Activated B cell treated with CpG ODN at 0.5 μM for 24 hours (primary cell): Measurements from ENCODE around the gene ZBTB4. TPM values are rescaled to one million over a fixed set of nuclear protein-coding genes. Genes with fewer than 3 reads are reported as not detected.
"Not testable (repeated sequence)": the region's sequence is repeated elsewhere in the genome, so short reads cannot be mapped to it uniquely, and the experiment has no call there.

Experiments used
- ATAC-seq: fragments of 200-7000 bp; cut with Tn5 transposase; one replicate; pipeline ENCODE4 v1.10.0; 2021; ENCODE audit warnings: low read depth, mild to moderate bottlenecking, moderate library complexity
- CTCF ChIA-PET: fragments of 350-600 bp; sonication (Branson Sonifier 250); formaldehyde crosslinking; loops from one replicate; lab custom pipeline; 2021; ENCODE audit warnings: antibody characterized with exemption; lab: Charles Lee
- POLR2A ChIA-PET: fragments of 350-600 bp; sonication (Branson Sonifier 250); formaldehyde crosslinking; loops from one replicate; lab custom pipeline; 2021; ENCODE audit warnings: antibody characterized with exemption; lab: Charles Lee
- DNase-seq: peaks from one replicate; pipeline ENCODE4 v3.0.0; 2022
- H3K27ac Mint-ChIP-seq: one replicate; pipeline ENCODE4 v1.8.0; 2020; ENCODE audit warnings: mixed read lengths
- H3K27me3 Mint-ChIP-seq: one replicate; pipeline ENCODE4 v1.8.0; 2021; ENCODE audit warnings: mixed read lengths
- H3K36me3 Mint-ChIP-seq: one replicate; pipeline ENCODE4 v1.8.0; 2021; ENCODE audit warnings: low read depth, mixed read lengths
- H3K4me1 Mint-ChIP-seq: one replicate; pipeline ENCODE4 v1.8.0; 2021; ENCODE audit warnings: mixed read lengths
- H3K4me3 Mint-ChIP-seq: one replicate; pipeline ENCODE4 v1.8.0; 2020; ENCODE audit warnings: mild to moderate bottlenecking, mixed read lengths
- H3K9me3 Mint-ChIP-seq: one replicate; pipeline ENCODE4 v1.8.0; 2020; ENCODE audit warnings: mixed read lengths
- intact Hi-C: fragments of 100-400 bp; cut with micrococcal nuclease; formaldehyde crosslinking; loops from one replicate; pipeline ENCODE4 v1.15.1; 2024
- total RNA-seq: library from RNA; stranded (reverse); gene quantifications from 2 replicates; pipeline ENCODE4 v1.2.3, GENCODE V29; 2022
- TF ChIP-seq, protein P1 (sequence below): fragments of 200-600 bp; IDR thresholded peaks from one replicate; pipeline ENCODE4 v1.8.0; 2022; ENCODE audit warnings: antibody characterized with exemption, mild to moderate bottlenecking

Gene ZBTB4
- total RNA-seq, 1 donor from 2014 or later, result 30.5 TPM

GRCh38 chr17:7481275-7481674 is 1.8 kb upstream of the ZBTB4 start, which contains the start of gene SLC35G6:
Gene SLC35G6 (plus strand): TSS chr17:7481446. CDS start chr17:7481517, 71 bp downstream.
- peaks cover 71% of the 10 kb centered on the region for H3K4me1 Mint-ChIP-seq
- not testable (repeated sequence) for H3K9me3 Mint-ChIP-seq, ATAC-seq, H3K27me3 Mint-ChIP-seq, DNase-seq
- H3K36me3 Mint-ChIP-seq, result peaks cover 26% of the 10 kb centered on the region
- H3K4me3 Mint-ChIP-seq, result peak within 1 kb of the TSS; percentile 87
- CTCF ChIA-PET, result interaction anchor here (0.6 to 1.6 kb wide), 3 partner anchors 34 to 126 kb away, joined by 3 to 4 read pairs (median 4); partner anchors contain the start of gene TMEM95
- intact Hi-C loops, result loop anchor here (5.0 kb wide), 1 partner anchor 229 kb away; the partner anchor contains the start of genes CTDNEP1 and ELP5
- POLR2A ChIA-PET, result interaction anchor here (0.6 to 4.6 kb wide), 6 partner anchors 26 to 206 kb away, joined by 3 to 42 read pairs (median 3); partner anchors contain the start of genes TMEM102, TMEM256 and TP53
- H3K27ac Mint-ChIP-seq, result peak within 1 kb of the TSS; percentile 92

DNA sequence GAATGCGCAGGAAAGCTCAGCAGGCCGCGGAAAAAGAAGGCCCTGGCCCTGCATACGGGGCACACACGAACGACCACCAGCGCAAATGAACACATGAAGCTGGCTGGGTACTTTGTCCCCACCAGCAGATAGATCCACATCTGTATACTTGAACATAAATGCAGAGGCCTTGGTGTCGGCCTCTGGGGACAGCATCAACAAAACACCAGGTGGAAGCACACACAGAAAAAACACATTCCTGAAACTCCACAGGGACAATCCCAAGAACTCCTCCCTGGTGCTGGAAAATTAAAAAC is 606 bp upstream of the ZBTB4 start:
- H3K4me3 Mint-ChIP-seq, result peak overlapping the region; percentile 87
- H3K27ac Mint-ChIP-seq, result peak overlapping the region; percentile 92
- TF ChIP-seq, protein P1, sequence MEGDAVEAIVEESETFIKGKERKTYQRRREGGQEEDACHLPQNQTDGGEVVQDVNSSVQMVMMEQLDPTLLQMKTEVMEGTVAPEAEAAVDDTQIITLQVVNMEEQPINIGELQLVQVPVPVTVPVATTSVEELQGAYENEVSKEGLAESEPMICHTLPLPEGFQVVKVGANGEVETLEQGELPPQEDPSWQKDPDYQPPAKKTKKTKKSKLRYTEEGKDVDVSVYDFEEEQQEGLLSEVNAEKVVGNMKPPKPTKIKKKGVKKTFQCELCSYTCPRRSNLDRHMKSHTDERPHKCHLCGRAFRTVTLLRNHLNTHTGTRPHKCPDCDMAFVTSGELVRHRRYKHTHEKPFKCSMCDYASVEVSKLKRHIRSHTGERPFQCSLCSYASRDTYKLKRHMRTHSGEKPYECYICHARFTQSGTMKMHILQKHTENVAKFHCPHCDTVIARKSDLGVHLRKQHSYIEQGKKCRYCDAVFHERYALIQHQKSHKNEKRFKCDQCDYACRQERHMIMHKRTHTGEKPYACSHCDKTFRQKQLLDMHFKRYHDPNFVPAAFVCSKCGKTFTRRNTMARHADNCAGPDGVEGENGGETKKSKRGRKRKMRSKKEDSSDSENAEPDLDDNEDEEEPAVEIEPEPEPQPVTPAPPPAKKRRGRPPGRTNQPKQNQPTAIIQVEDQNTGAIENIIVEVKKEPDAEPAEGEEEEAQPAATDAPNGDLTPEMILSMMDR, result no peak
- peaks cover 22% of the 10 kb centered on the region for H3K36me3 Mint-ChIP-seq
- CTCF ChIA-PET, result interaction anchor here (1.0 to 1.7 kb wide), 4 partner anchors 20 to 125 kb away, joined by 3 to 7 read pairs (median 4); partner anchors contain the start of gene TMEM95
- H3K9me3 Mint-ChIP-seq, result no peaks in the 10 kb centered on the region
- H3K27me3 Mint-ChIP-seq, result no peaks in the 10 kb centered on the region
- POLR2A ChIA-PET, result interaction anchor here (0.6 to 5.6 kb wide), 21 partner anchors 12 to 264 kb away, joined by 3 to 45 read pairs (median 4); partner anchors contain the start of genes ACAP1, MPDU1, NEURL4 and PLSCR3
- H3K4me1 Mint-ChIP-seq, result peaks cover 72% of the 10 kb centered on the region
- DNase-seq (no peak), ATAC-seq (no peak)
- intact Hi-C loops, result loop anchor here (5.0 kb wide), 1 partner anchor 228 kb away; the partner anchor contains the start of genes CTDNEP1 and ELP5

DNA sequence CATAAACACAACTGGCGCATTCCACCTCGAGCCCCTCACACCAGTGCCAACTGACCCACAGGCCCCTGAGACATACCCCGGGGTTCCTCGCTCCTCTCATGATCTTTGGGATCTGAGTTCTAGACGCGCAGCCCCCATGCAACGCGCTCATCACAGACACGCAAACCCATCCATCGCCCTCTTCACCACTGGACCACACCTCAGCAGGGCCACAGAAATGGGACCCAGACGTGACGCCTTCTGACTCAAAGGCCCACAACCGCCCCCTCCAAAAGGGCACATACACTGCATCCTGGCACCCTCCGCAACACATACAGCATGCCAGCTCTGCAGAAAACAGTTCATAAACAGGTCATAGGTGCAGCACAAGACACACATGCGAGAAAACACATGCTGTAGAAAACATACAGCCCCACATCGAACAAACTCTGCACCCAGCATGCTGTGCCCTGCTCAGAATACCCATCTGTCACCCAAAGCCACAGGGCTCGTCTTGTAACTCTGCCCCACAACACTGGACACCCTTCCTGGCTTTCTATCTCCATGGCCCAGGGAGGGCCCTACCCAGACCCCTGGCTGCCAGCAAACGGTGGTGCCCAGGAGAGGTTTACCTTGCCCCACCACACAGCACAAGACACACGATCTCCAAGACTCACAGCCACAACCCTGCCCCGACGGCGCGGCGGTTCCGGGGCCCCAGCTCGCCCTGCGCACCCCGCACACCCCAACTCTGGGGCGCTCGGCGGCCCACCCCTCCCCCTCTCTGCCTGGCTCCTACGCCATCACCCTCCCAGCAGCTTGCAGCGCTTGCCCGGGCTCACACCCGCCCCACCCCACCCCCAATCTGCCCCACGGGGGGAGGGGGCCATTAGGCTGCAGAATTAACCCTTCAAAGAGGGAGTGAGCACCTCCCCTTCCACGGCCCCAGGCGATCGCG is 887 bp downstream of the ZBTB4 start:
- Mint-ChIP-seq H3K9me3 (no peaks in the 10 kb centered on the region), H3K36me3 (peaks cover 9% of the 10 kb centered on the region), H3K4me1 (peaks cover 68% of the 10 kb centered on the region), H3K4me3 (peak overlapping the region; percentile 88), H3K27me3 (no peaks in the 10 kb centered on the region), H3K27ac (peak overlapping the region; percentile 79)
- ATAC-seq (peak; percentile 8), DNase-seq (peak; percentile 34)
- TF ChIP-seq, protein P1, result no peak
- intact Hi-C loops, result loop anchor here (1.0 kb wide), 2 partner anchors 23 to 43 kb away; partner anchors contain the start of gene TMEM102
- POLR2A ChIA-PET, result interaction anchor here (0.6 to 5.6 kb wide), 14 partner anchors 10 to 236 kb away, joined by 3 to 45 read pairs (median 6); partner anchors contain the start of genes MPDU1, NEURL4, TMEM102 and TP53
- CTCF ChIA-PET, result interaction anchor here (0.8 to 1.7 kb wide), 2 partner anchors 42 to 43 kb away, joined by 3 to 7 read pairs; partner anchors contain the start of gene TMEM102

- ATAC-seq (no peak), DNase-seq (no peak)
- ChIA-PET CTCF (no interaction called here), POLR2A (interaction anchor here (0.6 to 5.6 kb wide), 7 partner anchors 10 to 209 kb away, joined by 3 to 45 read pairs (median 5); partner anchors contain the start of genes MPDU1, TMEM102, TP53 and WRAP53)
- peaks cover 4% of the 10 kb centered on the region for H3K36me3 Mint-ChIP-seq
- H3K9me3 Mint-ChIP-seq, result no peaks in the 10 kb centered on the region
- TF ChIP-seq, protein P1, result no peak
- H3K27me3 Mint-ChIP-seq, result no peaks in the 10 kb centered on the region
- H3K4me1 Mint-ChIP-seq, result peaks cover 62% of the 10 kb centered on the region
- peak overlapping the region; percentile 88 for H3K4me3 Mint-ChIP-seq
- intact Hi-C loops, result no loop called here
- H3K27ac Mint-ChIP-seq, result peak overlapping the region; percentile 79
Observed at GRCh38 chr17:7477392-7478275, 1.8 kb downstream of the ZBTB4 start.
